SU-DHL-6 (cell line): ENCODE data around the gene PRKCA.

ENCODE experiments used
- CTCF ChIP-seq: fragments of 200-600 bp; sonication (generic); IDR thresholded peaks from one replicate; pipeline ENCODE4 v1.5.1; 2017; ENCODE audit warnings: antibody characterized with exemption, mild to moderate bottlenecking, low read length, moderate library complexity; ENCODE audit not compliant: insufficient read depth, poor library complexity, severe bottlenecking
- EZH2phosphoT487 ChIP-seq: fragments of 200-600 bp; sonication (generic), shearing (Covaris generic); conservative IDR thresholded peaks from 2 replicates; pipeline ENCODE4 v1.6.1; 2018; ENCODE audit warnings: mild to moderate bottlenecking, antibody characterized with exemption, low read length, moderate library complexity, mixed read lengths

- no peak for TF ChIP-seq CTCF
- no peak for TF ChIP-seq EZH2phosphoT487
Measured at GRCh38 chr17:66398059-66398458, 95.6 kb downstream of the PRKCA start.
